Neutrophil (primary cell): ENCODE measurements around the gene DTNA.

ENCODE experiments used
- H3K27ac ChIP-seq: fragments of 200-600 bp; sonication (generic); 2 replicates; pipeline ENCODE4 v1.5.1; 2016; ENCODE audit warnings: mild to moderate bottlenecking, moderate library complexity
- H3K27me3 ChIP-seq: fragments of 200-600 bp; sonication (generic); 2 replicates; pipeline ENCODE4 v1.6.0; 2016; ENCODE audit warnings: mild to moderate bottlenecking
- H3K36me3 ChIP-seq: fragments of 200-600 bp; sonication (generic); 2 replicates; pipeline ENCODE4 v1.5.1; 2017
- H3K4me1 ChIP-seq, 2 experiments: fragments of 200-600 bp in 1 of 2; sonication (generic) in 1 of 2; 1 replicate in 1 of 2; 2 replicates in 1 of 2; pipeline versions ENCODE4 v1.5.1 to v1.6.1; 2013 to 2016; ENCODE audit warnings: low read depth in 1 of 2, low read length in 1 of 2, mild to moderate bottlenecking in 1 of 2, moderate library complexity in 1 of 2; ENCODE audit not compliant: control insufficient read depth in 1 of 2, insufficient read depth in 1 of 2
- H3K4me3 ChIP-seq, 2 experiments: fragments of 200-600 bp in 1 of 2; sonication (generic) in 1 of 2; 1 replicate in 1 of 2; 2 replicates in 1 of 2; pipeline ENCODE4 v1.5.1; 2013 to 2016; ENCODE audit warnings: low read depth in 1 of 2, low read length in 1 of 2, mild to moderate bottlenecking in 1 of 2, moderate library complexity in 1 of 2
- H3K9me3 ChIP-seq: fragments of 200-600 bp; sonication (generic); 2 replicates; pipeline ENCODE4 v1.5.1; 2016
- CTCF ChIP-seq: fragments of 200-600 bp; sonication (generic); IDR thresholded peaks from 2 replicates; pipeline ENCODE4 v1.5.1; 2016; ENCODE audit warnings: antibody characterized with exemption

The DTNA gene

GRCh38 chr18:34758378-34758948 is 48.4 kb downstream of the DTNA start:
- Histone ChIP-seq H3K9me3 (no peaks in the 10 kb centered on the region), H3K36me3 (no peaks in the 10 kb centered on the region), H3K27me3 (peaks cover 5% of the 10 kb centered on the region), H3K4me1 (no peaks in the 10 kb centered on the region), H3K4me3 (no peak overlapping the region), H3K27ac (no peak overlapping the region)
- TF ChIP-seq CTCF = no peak

- no peaks in the 10 kb centered on the region for H3K9me3 ChIP-seq
- H3K4me1 ChIP-seq = no peaks in the 10 kb centered on the region
- TF ChIP-seq CTCF = no peak
- H3K27ac ChIP-seq = no peak overlapping the region
- H3K36me3 ChIP-seq = no peaks in the 10 kb centered on the region
- peaks cover 5% of the 10 kb centered on the region for H3K27me3 ChIP-seq
- H3K4me3 ChIP-seq = no peak overlapping the region
These were observed 50.3 kb downstream of the DTNA start for GRCh38 chr18:34760444-34760843.

- H3K36me3 ChIP-seq = no peaks in the 10 kb centered on the region
- H3K27me3 ChIP-seq = peaks cover 5% of the 10 kb centered on the region
- no peak overlapping the region for H3K4me3 ChIP-seq
- no peaks in the 10 kb centered on the region for H3K9me3 ChIP-seq
- H3K4me1 ChIP-seq = no peaks in the 10 kb centered on the region
- no peak for TF ChIP-seq CTCF
- H3K27ac ChIP-seq = no peak overlapping the region
These were observed 54.4 kb downstream of the DTNA start for GRCh38 chr18:34764451-34764850.

- Histone ChIP-seq H3K4me3 (no peak overlapping the region), H3K36me3 (no peaks in the 10 kb centered on the region), H3K27ac (no peak overlapping the region), H3K27me3 (no peaks in the 10 kb centered on the region), H3K4me1 (no peaks in the 10 kb centered on the region), H3K9me3 (no peaks in the 10 kb centered on the region)
- no peak for TF ChIP-seq CTCF
These were observed 57.5 kb downstream of the DTNA start for GRCh38 chr18:34767601-34768027.

- no peaks in the 10 kb centered on the region for H3K27me3 ChIP-seq
- H3K4me1 ChIP-seq = peaks cover 0 to 4% of the 10 kb centered on the region in 2 experiments
- no peaks in the 10 kb centered on the region for H3K36me3 ChIP-seq
- no peak for TF ChIP-seq CTCF
- no peaks in the 10 kb centered on the region for H3K9me3 ChIP-seq
- no peak overlapping the region for H3K4me3 ChIP-seq
- no peak overlapping the region for H3K27ac ChIP-seq
These were observed 61.9 kb downstream of the DTNA start for GRCh38 chr18:34771958-34772357.

GRCh38 chr18:34772887-34773286 is 62.8 kb downstream of the DTNA start:
- H3K27ac ChIP-seq = no peak overlapping the region
- H3K36me3 ChIP-seq = no peaks in the 10 kb centered on the region
- peaks cover 0 to 4% of the 10 kb centered on the region in 2 experiments for H3K4me1 ChIP-seq
- no peaks in the 10 kb centered on the region for H3K27me3 ChIP-seq
- no peak overlapping the region for H3K4me3 ChIP-seq
- no peak for TF ChIP-seq CTCF
- no peaks in the 10 kb centered on the region for H3K9me3 ChIP-seq
